K562 (cell line): ENCODE results near the gene UNC13A. TPM values are rescaled to one million over a fixed set of nuclear protein-coding genes. Genes with fewer than 3 reads are reported as not detected.

ENCODE experiments used
- CBFA2T2 ChIP-seq: fragments of 450-650 bp; conservative IDR thresholded peaks from 2 replicates; pipeline ENCODE4 v1.6.1; 2017; ENCODE audit warnings: mild to moderate bottlenecking
- DLX4 ChIP-seq: fragments of 250-450 bp; sonication (Bioruptor Pico); IDR thresholded peaks from 2 replicates; pipeline ENCODE4 v1.6.1; 2021; ENCODE audit warnings: mild to moderate bottlenecking
- FOXA3 ChIP-seq, 2 experiments: fragments of 450-650 bp in 1 of 2; sonication (generic) in 1 of 2; formaldehyde crosslinking; IDR thresholded peaks in 1 of 2; conservative IDR thresholded peaks in 1 of 2; 2 replicates each; pipeline versions ENCODE4 v1.4.0 to v1.8.0; 2020 to 2022; ENCODE audit warnings: mild to moderate bottlenecking in 2 of 2, missing genetic modification reagents in 1 of 2
- HNRNPUL1 ChIP-seq: fragments of 200-400 bp; formaldehyde crosslinking; IDR thresholded peaks from 2 replicates; pipeline ENCODE4 v1.6.1; 2017; ENCODE audit warnings: low read length
- NR1H2 ChIP-seq: sonication (generic); formaldehyde crosslinking; IDR thresholded peaks from 2 replicates; pipeline ENCODE4 v1.4.0; 2020; ENCODE audit warnings: mild to moderate bottlenecking, missing genetic modification reagents
- PTBP1 ChIP-seq: fragments of 200-400 bp; formaldehyde crosslinking; IDR thresholded peaks from 2 replicates; pipeline ENCODE4 v1.6.1; 2017; ENCODE audit warnings: low read depth, low read length
- RBM25 ChIP-seq: fragments of 200-400 bp; formaldehyde crosslinking; IDR thresholded peaks from 2 replicates; pipeline ENCODE4 v1.6.1; 2018; ENCODE audit warnings: low read length, low read depth, moderate library complexity; ENCODE audit not compliant: severe bottlenecking
- ZBTB8A ChIP-seq: fragments of 450-650 bp; IDR thresholded peaks from 2 replicates; pipeline ENCODE4 v1.6.1; 2018; ENCODE audit warnings: mild to moderate bottlenecking, moderate library complexity; ENCODE audit not compliant: partially characterized antibody
- ZNF133 ChIP-seq: fragments of 250-450 bp; sonication (Bioruptor Pico); IDR thresholded peaks from 2 replicates; pipeline ENCODE4 v1.4.0; 2020; ENCODE audit warnings: mild to moderate bottlenecking
- ZNF512 ChIP-seq: IDR thresholded peaks from 2 replicates; pipeline ENCODE4 v1.6.1; 2016; ENCODE audit warnings: missing genetic modification characterization, missing compliant biosample characterization
- polyA plus RNA-seq, 8 experiments: library from polyadenylated mRNA; depleted of rRNA in 4 of 8; stranded (reverse) in 5 of 8; unstranded in 3 of 8; fragments of >200 nt; fragmentation: Nextera tagmentation in 2 of 8; fragmentation: Illumina TruSeq in 1 of 8; extraction: Ambion mirVana in 2 of 8; extraction: Trizol in 1 of 8; gene quantifications; 2 replicates each; pipeline versions ENCODE4 v1.2.1 to v1.2.3, GENCODE V29; 2011 to 2014; ENCODE audit warnings: inconsistent platforms in 1 of 8, missing spikeins in 1 of 8
- total RNA-seq, 7 experiments: library from RNA; depleted of rRNA in 6 of 7; stranded (reverse); fragments of >200 nt in 6 of 7; fragmentation: Illumina TruSeq in 2 of 7; extraction: Trizol in 2 of 7; gene quantifications; 2 replicates each; pipeline versions ENCODE4 v1.2.1 to v1.2.3, GENCODE V29; 2011 to 2021; ENCODE audit warnings: low replicate concordance in 1 of 7
- TF ChIP-seq, protein P1 (sequence below), 2 experiments: fragments of 450-650 bp in 1 of 2; sonication (generic) in 1 of 2; formaldehyde crosslinking in 1 of 2; IDR thresholded peaks; 2 replicates each; pipeline versions ENCODE4 v1.7.1 to v1.9.0; 2016 to 2022; ENCODE audit warnings: inconsistent platforms in 1 of 2, mild to moderate bottlenecking in 1 of 2, missing genetic modification reagents in 1 of 2

UNC13A gene
- total and polyA plus RNA-seq, 9 of the 15 experiments (the other 6 are each of a cell fraction or from before 2014, with no cell fraction given): 0.03 to 1.0 (median 0.25) TPM

GRCh38 chr19:17677002-17677401 lies 11.2 kb downstream of the UNC13A start (continued):
- TF ChIP-seq, protein P1, sequence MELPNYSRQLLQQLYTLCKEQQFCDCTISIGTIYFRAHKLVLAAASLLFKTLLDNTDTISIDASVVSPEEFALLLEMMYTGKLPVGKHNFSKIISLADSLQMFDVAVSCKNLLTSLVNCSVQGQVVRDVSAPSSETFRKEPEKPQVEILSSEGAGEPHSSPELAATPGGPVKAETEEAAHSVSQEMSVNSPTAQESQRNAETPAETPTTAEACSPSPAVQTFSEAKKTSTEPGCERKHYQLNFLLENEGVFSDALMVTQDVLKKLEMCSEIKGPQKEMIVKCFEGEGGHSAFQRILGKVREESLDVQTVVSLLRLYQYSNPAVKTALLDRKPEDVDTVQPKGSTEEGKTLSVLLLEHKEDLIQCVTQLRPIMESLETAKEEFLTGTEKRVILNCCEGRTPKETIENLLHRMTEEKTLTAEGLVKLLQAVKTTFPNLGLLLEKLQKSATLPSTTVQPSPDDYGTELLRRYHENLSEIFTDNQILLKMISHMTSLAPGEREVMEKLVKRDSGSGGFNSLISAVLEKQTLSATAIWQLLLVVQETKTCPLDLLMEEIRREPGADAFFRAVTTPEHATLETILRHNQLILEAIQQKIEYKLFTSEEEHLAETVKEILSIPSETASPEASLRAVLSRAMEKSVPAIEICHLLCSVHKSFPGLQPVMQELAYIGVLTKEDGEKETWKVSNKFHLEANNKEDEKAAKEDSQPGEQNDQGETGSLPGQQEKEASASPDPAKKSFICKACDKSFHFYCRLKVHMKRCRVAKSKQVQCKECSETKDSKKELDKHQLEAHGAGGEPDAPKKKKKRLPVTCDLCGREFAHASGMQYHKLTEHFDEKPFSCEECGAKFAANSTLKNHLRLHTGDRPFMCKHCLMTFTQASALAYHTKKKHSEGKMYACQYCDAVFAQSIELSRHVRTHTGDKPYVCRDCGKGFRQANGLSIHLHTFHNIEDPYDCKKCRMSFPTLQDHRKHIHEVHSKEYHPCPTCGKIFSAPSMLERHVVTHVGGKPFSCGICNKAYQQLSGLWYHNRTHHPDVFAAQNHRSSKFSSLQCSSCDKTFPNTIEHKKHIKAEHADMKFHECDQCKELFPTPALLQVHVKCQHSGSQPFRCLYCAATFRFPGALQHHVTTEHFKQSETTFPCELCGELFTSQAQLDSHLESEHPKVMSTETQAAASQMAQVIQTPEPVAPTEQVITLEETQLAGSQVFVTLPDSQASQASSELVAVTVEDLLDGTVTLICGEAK (IDR thresholded peaks at IDR 0.05): no peak
- TF ChIP-seq, protein P1 (CRISPR knock-in tag; IDR thresholded peaks at IDR 0.05): no peak
- TF ChIP-seq RBM25 (no peak), CBFA2T2 (no peak), ZBTB8A (no peak), ZNF133 (CRISPR knock-in tag) (no peak), PTBP1 (no peak), NR1H2 (no peak), FOXA3 (CRISPR knock-in tag; conservative IDR thresholded peaks at IDR 0.05 in 1 of 2, IDR thresholded peaks at IDR 0.05 in 1 of 2) (no peak), DLX4 (no peak), HNRNPUL1 (no peak), ZNF512 (peak; percentile 50)
